Fibroblast of pulmonary artery (primary cell): ENCODE results near the gene CA14.

Experiments
- DNase-seq: peaks from one replicate; pipeline ENCODE4 v3.0.0-alpha.2; 2010; ENCODE audit warnings: low read depth
- H3K4me3 ChIP-seq: replicated peaks from 2 replicates; pipeline ENCODE4 v1.5.1; 2011; ENCODE audit warnings: low read depth, mild to moderate bottlenecking, control low read depth, low read length, moderate library complexity
- TF ChIP-seq, protein P1 (sequence below): IDR thresholded peaks from 2 replicates; pipeline ENCODE4 v1.5.1; 2011; ENCODE audit warnings: mild to moderate bottlenecking, control low read depth, low read length, inconsistent platforms; ENCODE audit errors: missing control alignments

The CA14 gene

DNA sequence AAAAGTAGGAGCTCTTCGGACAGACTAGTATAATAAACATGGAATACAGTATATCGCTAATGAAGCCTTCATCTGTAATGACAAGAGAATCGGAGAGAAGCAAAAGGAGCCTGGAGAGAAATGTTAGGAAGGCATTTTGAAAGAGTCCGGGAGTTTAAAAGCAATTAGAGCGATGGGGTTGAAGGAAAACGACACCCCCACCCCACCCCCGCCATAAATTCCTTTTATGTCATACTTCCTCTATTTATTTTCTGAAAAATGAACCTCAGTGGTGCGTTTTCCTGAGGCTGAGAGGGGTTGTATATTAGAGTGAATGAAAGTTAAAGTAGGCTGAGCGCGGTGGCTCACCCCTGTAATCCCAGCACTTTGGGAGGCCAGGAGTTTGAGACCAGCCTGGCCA is 11.9 kb downstream of the CA14 start:
- TF ChIP-seq, protein P1, sequence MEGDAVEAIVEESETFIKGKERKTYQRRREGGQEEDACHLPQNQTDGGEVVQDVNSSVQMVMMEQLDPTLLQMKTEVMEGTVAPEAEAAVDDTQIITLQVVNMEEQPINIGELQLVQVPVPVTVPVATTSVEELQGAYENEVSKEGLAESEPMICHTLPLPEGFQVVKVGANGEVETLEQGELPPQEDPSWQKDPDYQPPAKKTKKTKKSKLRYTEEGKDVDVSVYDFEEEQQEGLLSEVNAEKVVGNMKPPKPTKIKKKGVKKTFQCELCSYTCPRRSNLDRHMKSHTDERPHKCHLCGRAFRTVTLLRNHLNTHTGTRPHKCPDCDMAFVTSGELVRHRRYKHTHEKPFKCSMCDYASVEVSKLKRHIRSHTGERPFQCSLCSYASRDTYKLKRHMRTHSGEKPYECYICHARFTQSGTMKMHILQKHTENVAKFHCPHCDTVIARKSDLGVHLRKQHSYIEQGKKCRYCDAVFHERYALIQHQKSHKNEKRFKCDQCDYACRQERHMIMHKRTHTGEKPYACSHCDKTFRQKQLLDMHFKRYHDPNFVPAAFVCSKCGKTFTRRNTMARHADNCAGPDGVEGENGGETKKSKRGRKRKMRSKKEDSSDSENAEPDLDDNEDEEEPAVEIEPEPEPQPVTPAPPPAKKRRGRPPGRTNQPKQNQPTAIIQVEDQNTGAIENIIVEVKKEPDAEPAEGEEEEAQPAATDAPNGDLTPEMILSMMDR = no peak
- peak overlapping the region; percentile 83 for H3K4me3 ChIP-seq
- DNase-seq = no peak

DNA sequence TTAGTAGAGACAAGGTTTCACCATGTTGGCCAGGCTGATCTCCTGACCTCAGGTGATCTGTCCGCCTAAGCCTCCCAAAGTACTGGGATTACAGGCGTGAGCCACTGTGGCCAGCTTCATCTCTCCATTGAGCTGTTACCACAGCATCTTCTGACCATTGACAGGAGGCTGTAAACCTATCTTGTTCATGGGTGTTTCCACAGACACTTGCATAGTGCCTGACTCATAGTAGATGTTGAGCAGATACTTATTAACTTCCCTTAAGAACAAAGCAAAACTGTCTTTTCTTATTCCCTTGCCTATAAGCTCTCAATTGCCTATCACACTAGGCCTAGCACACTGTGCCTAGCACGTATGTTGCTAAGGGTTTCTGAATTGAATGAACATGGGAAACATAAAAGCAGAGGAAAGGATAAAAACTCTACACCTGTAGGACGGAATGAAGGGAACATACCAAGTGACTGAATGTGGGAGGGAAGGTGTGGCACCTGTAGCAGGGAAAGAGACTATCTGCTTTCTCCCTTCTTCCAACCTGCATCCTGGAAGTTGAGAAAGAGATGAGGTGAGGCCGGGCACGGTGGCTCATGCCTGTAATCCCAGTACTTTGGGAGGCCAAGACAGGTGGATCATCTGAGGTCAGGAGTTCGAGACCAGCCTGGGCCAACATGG is 13.9 kb downstream of the CA14 start:
- H3K4me3 ChIP-seq = no peak overlapping the region
- TF ChIP-seq, protein P1 = no peak
- DNase-seq = no peak

- no peak for DNase-seq
- H3K4me3 ChIP-seq = peak overlapping the region; percentile 56
- TF ChIP-seq, protein P1 = no peak
Observed at GRCh38 chr1:150273311-150273710, 15.7 kb downstream of the CA14 start.

- no peak overlapping the region for H3K4me3 ChIP-seq
- DNase-seq = no peak
- TF ChIP-seq, protein P1 = no peak
Observed at GRCh38 chr1:150280138-150280707, 22.6 kb downstream of the CA14 start.

GRCh38 chr1:150281221-150281757 is 23.7 kb downstream of the CA14 start:
- TF ChIP-seq, protein P1 = peak; percentile 70
- H3K4me3 ChIP-seq = peak overlapping the region; percentile 60
- peak; percentile 76 for DNase-seq

DNA sequence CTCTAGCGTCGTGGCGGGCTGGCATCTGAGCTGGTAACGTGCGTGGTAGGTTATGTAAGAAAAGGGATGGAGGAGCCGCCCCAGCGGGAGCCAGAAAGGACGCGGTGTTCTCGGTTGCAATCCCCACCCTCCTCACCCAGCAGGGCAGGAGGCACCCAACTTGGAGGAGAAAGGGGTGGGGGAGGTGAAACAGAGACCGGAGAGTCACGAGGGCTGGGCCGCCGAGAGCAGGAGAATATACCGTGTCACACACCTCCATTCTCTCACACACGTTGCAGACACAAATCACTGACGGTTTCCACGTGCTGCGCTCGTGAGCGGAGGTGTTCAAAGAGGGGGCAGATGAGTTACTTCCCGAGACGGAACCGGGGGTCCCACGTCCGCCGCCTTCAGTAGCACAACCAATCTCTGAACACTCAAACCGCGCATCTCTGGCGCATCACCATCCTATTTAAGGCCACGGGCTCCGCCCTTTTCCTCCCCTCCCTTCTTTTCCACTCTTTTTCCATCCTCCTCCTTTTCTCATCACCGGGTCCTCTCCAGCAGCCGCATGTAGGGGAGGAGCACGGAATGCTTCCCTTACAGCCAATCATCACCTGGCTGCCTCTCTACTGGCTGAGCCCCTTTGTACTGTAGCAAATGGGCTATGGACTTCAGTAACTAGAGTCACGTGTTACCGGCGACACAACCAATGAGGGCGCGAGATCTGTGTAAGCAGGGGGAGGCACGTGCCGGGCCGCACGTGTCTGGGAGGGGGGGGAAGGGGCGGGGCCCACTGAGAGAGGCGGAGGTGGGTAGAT is 24.4 kb downstream of the CA14 start, which contains the start of gene CIART:
TSS of gene CIART (plus strand) at position 797 of the 800 bp plus-strand sequence. CDS start 714 bp downstream, outside the sequence.
- peak within 1 kb of the TSS; percentile 60 for H3K4me3 ChIP-seq
- TF ChIP-seq, protein P1 = no peak
- peak; percentile 99 for DNase-seq
